Glutamatergic neuron (in vitro differentiated cells): ENCODE results near the gene BANF2. TPM values are rescaled to one million over a fixed set of nuclear protein-coding genes. Genes with fewer than 3 reads are reported as not detected.

Experiments
- DNase-seq: peaks from one replicate; pipeline ENCODE4 v3.0.0; 2022
- H3K27ac Mint-ChIP-seq: one replicate; pipeline ENCODE4 v1.8.0; 2020; ENCODE audit warnings: mild to moderate bottlenecking, mixed read lengths, inconsistent platforms; ENCODE audit not compliant: unreplicated experiment
- H3K27me3 Mint-ChIP-seq: one replicate; pipeline ENCODE4 v1.8.0; 2020; ENCODE audit warnings: mild to moderate bottlenecking, moderate library complexity, mixed read lengths, inconsistent platforms; ENCODE audit not compliant: unreplicated experiment
- H3K36me3 Mint-ChIP-seq: one replicate; pipeline ENCODE4 v1.8.0; 2020; ENCODE audit warnings: mild to moderate bottlenecking, mixed read lengths, inconsistent platforms; ENCODE audit not compliant: unreplicated experiment
- H3K4me1 Mint-ChIP-seq: one replicate; pipeline ENCODE4 v1.8.0; 2020; ENCODE audit warnings: mild to moderate bottlenecking, low read depth, mixed read lengths, inconsistent platforms; ENCODE audit not compliant: unreplicated experiment
- H3K4me3 Mint-ChIP-seq: one replicate; pipeline ENCODE4 v1.8.0; 2020; ENCODE audit warnings: mild to moderate bottlenecking, mixed read lengths, inconsistent platforms; ENCODE audit not compliant: unreplicated experiment
- H3K9me3 Mint-ChIP-seq: one replicate; pipeline ENCODE4 v1.8.0; 2020; ENCODE audit warnings: mild to moderate bottlenecking, moderate library complexity, mixed read lengths, inconsistent platforms; ENCODE audit not compliant: unreplicated experiment
- total RNA-seq: library from RNA; stranded (reverse); fragmentation: NEBNext Ultra II Directional; extraction: Animal tissue kit (Norgen Biotek cat#: 25700); gene quantifications from one replicate; pipeline ENCODE4 v1.2.1, GENCODE V29; 2021; ENCODE audit not compliant: unreplicated experiment
- TF ChIP-seq, protein P1 (sequence below): fragments of 200-600 bp; sonication (generic); IDR thresholded peaks from one replicate; pipeline ENCODE4 v1.5.0; 2021; ENCODE audit not compliant: partially characterized antibody, unreplicated experiment

BANF2 gene
- total RNA-seq, 1 donor from 2014 or later: not detected

DNA sequence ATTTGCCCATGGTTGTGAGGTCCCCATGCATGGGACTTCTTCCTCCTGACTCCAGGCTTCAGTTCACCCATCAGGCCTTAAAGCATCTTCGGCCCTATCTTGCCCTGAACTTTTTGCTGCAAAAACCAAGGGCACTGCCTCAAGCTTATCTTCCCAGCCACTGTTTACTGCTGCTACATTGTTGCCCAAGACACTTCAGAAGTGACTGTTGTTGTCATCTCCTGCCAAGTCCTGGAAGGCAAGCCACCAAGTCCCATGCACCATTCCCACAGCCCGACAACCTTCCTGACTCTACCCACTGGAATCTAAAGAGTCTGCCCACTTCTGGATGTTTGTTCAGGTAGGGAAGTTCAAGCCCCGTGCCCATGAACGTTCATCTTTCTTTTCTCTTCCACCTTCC lies 12.4 kb downstream of the BANF2 start:
- no peaks in the 10 kb centered on the region for H3K27me3 Mint-ChIP-seq
- TF ChIP-seq, protein P1, sequence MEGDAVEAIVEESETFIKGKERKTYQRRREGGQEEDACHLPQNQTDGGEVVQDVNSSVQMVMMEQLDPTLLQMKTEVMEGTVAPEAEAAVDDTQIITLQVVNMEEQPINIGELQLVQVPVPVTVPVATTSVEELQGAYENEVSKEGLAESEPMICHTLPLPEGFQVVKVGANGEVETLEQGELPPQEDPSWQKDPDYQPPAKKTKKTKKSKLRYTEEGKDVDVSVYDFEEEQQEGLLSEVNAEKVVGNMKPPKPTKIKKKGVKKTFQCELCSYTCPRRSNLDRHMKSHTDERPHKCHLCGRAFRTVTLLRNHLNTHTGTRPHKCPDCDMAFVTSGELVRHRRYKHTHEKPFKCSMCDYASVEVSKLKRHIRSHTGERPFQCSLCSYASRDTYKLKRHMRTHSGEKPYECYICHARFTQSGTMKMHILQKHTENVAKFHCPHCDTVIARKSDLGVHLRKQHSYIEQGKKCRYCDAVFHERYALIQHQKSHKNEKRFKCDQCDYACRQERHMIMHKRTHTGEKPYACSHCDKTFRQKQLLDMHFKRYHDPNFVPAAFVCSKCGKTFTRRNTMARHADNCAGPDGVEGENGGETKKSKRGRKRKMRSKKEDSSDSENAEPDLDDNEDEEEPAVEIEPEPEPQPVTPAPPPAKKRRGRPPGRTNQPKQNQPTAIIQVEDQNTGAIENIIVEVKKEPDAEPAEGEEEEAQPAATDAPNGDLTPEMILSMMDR: no peak
- H3K36me3 Mint-ChIP-seq: no peaks in the 10 kb centered on the region
- no peak overlapping the region for H3K27ac Mint-ChIP-seq
- H3K4me1 Mint-ChIP-seq: peaks cover 14% of the 10 kb centered on the region
- no peak for DNase-seq
- no peak overlapping the region for H3K4me3 Mint-ChIP-seq
- peaks cover 3% of the 10 kb centered on the region for H3K9me3 Mint-ChIP-seq

DNA sequence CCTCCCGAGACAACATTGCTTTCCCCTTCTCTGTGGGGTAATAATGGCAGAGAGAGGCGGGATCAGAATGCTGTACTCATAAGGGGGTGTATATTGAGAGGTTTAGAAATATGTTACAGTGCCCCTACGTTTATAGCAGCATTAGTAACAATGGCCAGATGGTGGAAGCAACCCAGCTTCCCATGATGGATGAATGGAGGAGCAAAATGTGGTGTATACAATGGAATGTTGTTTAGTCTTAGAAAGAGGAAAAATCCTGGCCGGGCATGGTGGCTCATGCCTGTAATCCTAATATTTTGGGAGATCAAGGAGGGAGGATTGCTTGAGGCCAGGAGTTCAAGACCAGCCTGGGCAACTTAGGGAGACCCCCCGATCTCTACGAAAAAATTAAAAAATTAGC lies 12.9 kb downstream of the BANF2 start:
- H3K27ac Mint-ChIP-seq: no peak overlapping the region

DNA sequence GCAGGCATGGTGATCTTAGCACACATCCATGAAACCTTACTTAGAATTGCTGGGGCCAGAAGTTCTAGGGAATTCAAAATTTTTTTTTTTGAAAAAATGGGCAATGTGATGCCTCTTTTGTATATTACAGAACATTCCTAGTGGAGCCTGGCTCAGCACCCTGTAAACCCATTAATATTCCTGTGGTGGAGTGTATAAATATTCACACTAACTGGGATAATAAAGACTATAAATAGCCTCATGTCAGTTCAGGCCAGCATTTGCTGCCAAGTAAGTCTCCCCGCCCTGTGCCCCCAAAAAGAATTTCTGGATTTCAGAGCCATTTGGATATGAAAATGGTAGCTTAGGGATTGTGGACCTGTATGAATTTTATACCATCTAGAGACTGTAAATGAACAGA lies 14.8 kb downstream of the BANF2 start:
- Mint-ChIP-seq H3K9me3 (peaks cover 2% of the 10 kb centered on the region), H3K4me1 (peaks cover 14% of the 10 kb centered on the region), H3K4me3 (no peak overlapping the region), H3K36me3 (no peaks in the 10 kb centered on the region), H3K27ac (no peak overlapping the region), H3K27me3 (no peaks in the 10 kb centered on the region)
- no peak for DNase-seq
- TF ChIP-seq, protein P1: no peak

More for the DNA sequence above, 12.9 kb downstream of the BANF2 start:
- H3K36me3 Mint-ChIP-seq: no peaks in the 10 kb centered on the region
- DNase-seq: no peak
- peaks cover 14% of the 10 kb centered on the region for H3K4me1 Mint-ChIP-seq
- TF ChIP-seq, protein P1: no peak
- peaks cover 3% of the 10 kb centered on the region for H3K9me3 Mint-ChIP-seq
- H3K4me3 Mint-ChIP-seq: no peak overlapping the region
- H3K27me3 Mint-ChIP-seq: no peaks in the 10 kb centered on the region

DNA sequence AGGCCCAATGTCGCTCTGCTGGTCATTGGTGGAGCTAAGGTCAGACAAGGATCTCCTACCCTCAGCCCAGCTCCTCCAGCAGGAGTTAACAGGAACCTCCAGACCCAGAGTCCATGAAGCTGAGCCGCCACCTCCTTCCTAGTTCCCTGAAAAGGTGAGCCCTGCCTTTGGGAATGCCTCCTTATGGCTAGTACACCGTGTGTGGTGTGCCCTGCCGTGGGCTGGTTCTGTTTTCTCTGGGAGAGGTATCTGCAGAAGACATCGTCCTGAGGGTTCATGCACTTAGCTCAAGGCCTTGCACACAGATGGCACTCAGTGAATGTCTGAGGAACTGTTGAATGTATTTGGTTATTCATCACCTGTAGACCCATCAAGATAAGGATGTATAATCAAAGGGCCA lies 15.3 kb downstream of the BANF2 start:
- TF ChIP-seq, protein P1: no peak
- DNase-seq: no peak
- Mint-ChIP-seq H3K4me1 (peaks cover 13% of the 10 kb centered on the region), H3K4me3 (no peak overlapping the region), H3K27me3 (no peaks in the 10 kb centered on the region), H3K36me3 (no peaks in the 10 kb centered on the region), H3K27ac (no peak overlapping the region), H3K9me3 (peaks cover 2% of the 10 kb centered on the region)

DNA sequence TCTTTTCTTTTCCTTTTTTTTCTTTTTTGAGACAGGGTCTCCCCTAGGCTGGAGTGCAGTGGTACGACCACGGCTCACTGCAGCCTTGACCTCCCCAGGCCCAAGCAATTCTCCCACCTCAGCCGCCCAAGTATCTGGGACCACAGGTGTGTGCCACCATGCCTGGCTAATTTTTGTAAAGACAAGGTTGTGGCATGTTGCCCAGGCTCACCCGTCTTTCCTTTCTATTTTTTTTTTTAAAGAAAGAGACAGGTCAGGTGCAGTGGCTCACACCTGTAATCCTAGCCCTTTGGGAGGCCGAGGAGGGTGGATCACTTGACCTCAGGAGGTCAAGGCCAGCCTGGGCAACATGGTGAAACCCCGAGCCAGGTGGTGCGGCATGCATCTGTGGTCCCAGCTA lies 16.6 kb downstream of the BANF2 start:
- Mint-ChIP-seq H3K4me3 (no peak overlapping the region), H3K27me3 (no peaks in the 10 kb centered on the region)

More for the DNA sequence above, 16.6 kb downstream of the BANF2 start:
- DNase-seq: no peak
- H3K4me1 Mint-ChIP-seq: peaks cover 5% of the 10 kb centered on the region
- TF ChIP-seq, protein P1: no peak
- H3K27ac Mint-ChIP-seq: no peak overlapping the region
- no peaks in the 10 kb centered on the region for H3K9me3 Mint-ChIP-seq
- H3K36me3 Mint-ChIP-seq: no peaks in the 10 kb centered on the region
